ENCODE measurements around the gene TLE3.

Gene TLE3

GRCh38 chr15:70109978-70110377 is 12.3 kb upstream of the TLE3 start:
- Histone ChIP-seq H3K9ac (ENCODE audit: low read length) (no peak overlapping the region), H3K9me3 (ENCODE audit: control insufficient read depth, low read length) (no peaks in the 10 kb centered on the region), H3K4me1 (ENCODE audit: control insufficient read depth, insufficient read depth, low read length) (peaks cover 6% of the 10 kb centered on the region), H3K4me3 (ENCODE audit: low read length) (no peak overlapping the region), H3K36me3 (ENCODE audit: control insufficient read depth, insufficient read depth, low read length, severe bottlenecking) (no peaks in the 10 kb centered on the region), H3K27me3 (replicated peaks; ENCODE audit: control insufficient read depth, insufficient read depth, low read length) (peaks cover 12% of the 10 kb centered on the region)
- DNase-seq (ENCODE audit: low read depth) = no peak

- Histone ChIP-seq H3K9me3 (ENCODE audit: control insufficient read depth, low read length) (no peaks in the 10 kb centered on the region), H3K36me3 (ENCODE audit: control insufficient read depth, insufficient read depth, low read length, severe bottlenecking) (no peaks in the 10 kb centered on the region), H3K4me1 (ENCODE audit: control insufficient read depth, insufficient read depth, low read length) (peaks cover 6% of the 10 kb centered on the region), H3K4me3 (ENCODE audit: low read length) (no peak overlapping the region), H3K27me3 (replicated peaks; ENCODE audit: control insufficient read depth, insufficient read depth, low read length) (peaks cover 8% of the 10 kb centered on the region), H3K9ac (ENCODE audit: low read length) (no peak overlapping the region)
- no peak for DNase-seq (ENCODE audit: low read depth)
Observed at GRCh38 chr15:70109531-70109930, 11.8 kb upstream of the TLE3 start.

DNA sequence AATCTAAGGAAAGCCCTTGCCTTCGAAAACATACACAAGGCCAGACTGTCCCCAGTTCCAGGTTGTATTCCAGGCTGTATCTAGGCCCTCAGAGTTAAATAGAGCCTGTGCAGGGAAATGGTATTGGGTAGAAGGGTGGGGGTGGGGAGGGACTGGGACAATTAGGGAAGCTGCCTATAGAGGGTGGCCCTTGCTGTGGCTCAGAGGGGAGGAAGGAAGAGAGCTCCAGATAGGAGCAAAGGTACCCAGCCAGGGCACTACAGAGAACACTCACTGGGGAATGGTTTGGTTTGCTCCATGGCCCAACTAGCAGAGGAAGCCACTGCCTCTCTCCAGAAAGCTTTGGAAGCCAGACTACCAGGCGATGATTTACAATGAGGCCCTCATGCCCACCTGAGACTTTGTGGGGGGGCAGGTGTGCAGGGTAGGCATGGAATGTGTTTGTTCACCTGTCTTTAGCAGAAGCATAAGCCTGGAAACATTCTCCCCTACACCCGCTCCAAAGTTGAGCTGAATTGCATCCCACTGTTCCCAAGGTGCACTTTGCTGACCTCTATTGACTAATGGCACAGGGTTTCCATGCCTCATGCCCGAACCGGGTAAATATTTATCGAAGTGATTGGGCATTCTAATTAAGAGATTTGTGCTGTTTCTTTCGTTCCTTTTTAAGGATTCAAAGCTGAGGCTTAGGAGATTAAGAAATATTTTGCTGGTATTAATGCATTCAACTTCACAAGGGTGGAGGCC is 6.3 kb upstream of the TLE3 start:
- Histone ChIP-seq H3K9me3 (ENCODE audit: control insufficient read depth, low read length) (no peaks in the 10 kb centered on the region), H3K27me3 (replicated peaks; ENCODE audit: control insufficient read depth, insufficient read depth, low read length) (peaks cover 16% of the 10 kb centered on the region), H3K9ac (ENCODE audit: low read length) (no peak overlapping the region), H3K4me1 (ENCODE audit: control insufficient read depth, insufficient read depth, low read length) (peaks cover 20% of the 10 kb centered on the region), H3K36me3 (ENCODE audit: control insufficient read depth, insufficient read depth, low read length, severe bottlenecking) (no peaks in the 10 kb centered on the region), H3K4me3 (ENCODE audit: low read length) (no peak overlapping the region)
- DNase-seq (ENCODE audit: low read depth) = no peak

- peaks cover 16% of the 10 kb centered on the region for H3K27me3 ChIP-seq (replicated peaks; ENCODE audit: control insufficient read depth, insufficient read depth, low read length)
- DNase-seq (ENCODE audit: low read depth) = no peak
- no peaks in the 10 kb centered on the region for H3K9me3 ChIP-seq (ENCODE audit: control insufficient read depth, low read length)
- peaks cover 28% of the 10 kb centered on the region for H3K4me1 ChIP-seq (ENCODE audit: control insufficient read depth, insufficient read depth, low read length)
- no peak overlapping the region for H3K4me3 ChIP-seq (ENCODE audit: low read length)
- H3K9ac ChIP-seq (ENCODE audit: low read length) = no peak overlapping the region
- H3K36me3 ChIP-seq (ENCODE audit: control insufficient read depth, insufficient read depth, low read length, severe bottlenecking) = no peaks in the 10 kb centered on the region
Observed at GRCh38 chr15:70102827-70103226, 5.1 kb upstream of the TLE3 start.

DNA sequence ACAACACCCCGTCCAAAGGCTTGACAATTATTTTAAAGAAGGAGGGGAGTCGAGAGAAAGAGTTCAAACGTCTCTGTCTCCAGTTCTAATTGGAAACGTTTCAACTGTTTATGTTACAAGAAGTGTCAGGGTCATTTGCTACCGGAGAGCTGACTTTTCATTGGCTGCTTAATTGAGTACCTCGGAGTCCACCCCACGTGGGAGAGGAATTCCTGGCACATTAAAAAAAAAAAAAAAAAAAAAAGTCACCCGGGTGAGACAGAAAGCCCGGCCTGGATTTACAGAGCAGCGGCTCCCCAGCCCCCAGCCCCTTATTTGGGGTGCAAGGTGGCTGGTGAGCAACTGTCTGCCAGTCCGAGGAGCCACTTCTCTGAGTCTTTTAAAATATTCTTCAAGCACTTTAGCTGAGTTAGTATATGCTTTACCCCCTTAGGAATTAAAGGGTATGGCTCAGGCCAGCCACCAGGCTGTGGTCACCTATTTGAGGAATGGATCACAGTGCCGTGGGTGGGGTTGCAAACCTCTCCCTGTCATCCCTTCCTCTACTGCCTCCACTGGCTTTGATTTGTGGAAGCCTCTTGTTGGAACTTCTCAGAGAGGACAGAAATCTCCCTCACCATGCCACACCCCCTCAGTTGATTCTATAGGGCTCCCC is 3.9 kb upstream of the TLE3 start:
- peak overlapping the region; percentile 66 for H3K4me3 ChIP-seq (ENCODE audit: low read length)
- peaks cover 28% of the 10 kb centered on the region for H3K4me1 ChIP-seq (ENCODE audit: control insufficient read depth, insufficient read depth, low read length)
- peak; percentile 71 for DNase-seq (ENCODE audit: low read depth)
- H3K9ac ChIP-seq (ENCODE audit: low read length) = no peak overlapping the region
- H3K27me3 ChIP-seq (replicated peaks; ENCODE audit: control insufficient read depth, insufficient read depth, low read length) = peaks cover 16% of the 10 kb centered on the region
- no peaks in the 10 kb centered on the region for H3K36me3 ChIP-seq (ENCODE audit: control insufficient read depth, insufficient read depth, low read length, severe bottlenecking)
- no peaks in the 10 kb centered on the region for H3K9me3 ChIP-seq (ENCODE audit: control insufficient read depth, low read length)

GRCh38 chr15:70100474-70101341 is 3.0 kb upstream of the TLE3 start:
- peak; percentile 56 for DNase-seq (ENCODE audit: low read depth)
- H3K4me1 ChIP-seq (ENCODE audit: control insufficient read depth, insufficient read depth, low read length) = peaks cover 28% of the 10 kb centered on the region
- H3K9ac ChIP-seq (ENCODE audit: low read length) = no peak overlapping the region
- no peaks in the 10 kb centered on the region for H3K36me3 ChIP-seq (ENCODE audit: control insufficient read depth, insufficient read depth, low read length, severe bottlenecking)
- peaks cover 16% of the 10 kb centered on the region for H3K27me3 ChIP-seq (replicated peaks; ENCODE audit: control insufficient read depth, insufficient read depth, low read length)
- no peaks in the 10 kb centered on the region for H3K9me3 ChIP-seq (ENCODE audit: control insufficient read depth, low read length)
- peak overlapping the region; percentile 66 for H3K4me3 ChIP-seq (ENCODE audit: low read length)

- Histone ChIP-seq H3K36me3 (ENCODE audit: control insufficient read depth, insufficient read depth, low read length, severe bottlenecking) (no peaks in the 10 kb centered on the region), H3K4me3 (ENCODE audit: low read length) (peak overlapping the region; percentile 66), H3K9ac (ENCODE audit: low read length) (no peak overlapping the region), H3K27me3 (replicated peaks; ENCODE audit: control insufficient read depth, insufficient read depth, low read length) (peaks cover 13% of the 10 kb centered on the region), H3K4me1 (ENCODE audit: control insufficient read depth, insufficient read depth, low read length) (peaks cover 31% of the 10 kb centered on the region), H3K9me3 (ENCODE audit: control insufficient read depth, low read length) (no peaks in the 10 kb centered on the region)
- peak; percentile 35 for DNase-seq (ENCODE audit: low read depth)
Observed at GRCh38 chr15:70099967-70100473, 2.3 kb upstream of the TLE3 start.

- no peaks in the 10 kb centered on the region for H3K36me3 ChIP-seq (ENCODE audit: control insufficient read depth, insufficient read depth, low read length, severe bottlenecking)
- H3K4me3 ChIP-seq (ENCODE audit: low read length) = peak overlapping the region; percentile 96
- peak; percentile 100 for DNase-seq (ENCODE audit: low read depth)
- H3K27me3 ChIP-seq (replicated peaks; ENCODE audit: control insufficient read depth, insufficient read depth, low read length) = peaks cover 13% of the 10 kb centered on the region
- H3K9ac ChIP-seq (ENCODE audit: low read length) = peak overlapping the region; percentile 87
- H3K4me1 ChIP-seq (ENCODE audit: control insufficient read depth, insufficient read depth, low read length) = peaks cover 38% of the 10 kb centered on the region
- H3K9me3 ChIP-seq (ENCODE audit: control insufficient read depth, low read length) = no peaks in the 10 kb centered on the region
Observed at GRCh38 chr15:70099167-70099966, 1.6 kb upstream of the TLE3 start.

DNA sequence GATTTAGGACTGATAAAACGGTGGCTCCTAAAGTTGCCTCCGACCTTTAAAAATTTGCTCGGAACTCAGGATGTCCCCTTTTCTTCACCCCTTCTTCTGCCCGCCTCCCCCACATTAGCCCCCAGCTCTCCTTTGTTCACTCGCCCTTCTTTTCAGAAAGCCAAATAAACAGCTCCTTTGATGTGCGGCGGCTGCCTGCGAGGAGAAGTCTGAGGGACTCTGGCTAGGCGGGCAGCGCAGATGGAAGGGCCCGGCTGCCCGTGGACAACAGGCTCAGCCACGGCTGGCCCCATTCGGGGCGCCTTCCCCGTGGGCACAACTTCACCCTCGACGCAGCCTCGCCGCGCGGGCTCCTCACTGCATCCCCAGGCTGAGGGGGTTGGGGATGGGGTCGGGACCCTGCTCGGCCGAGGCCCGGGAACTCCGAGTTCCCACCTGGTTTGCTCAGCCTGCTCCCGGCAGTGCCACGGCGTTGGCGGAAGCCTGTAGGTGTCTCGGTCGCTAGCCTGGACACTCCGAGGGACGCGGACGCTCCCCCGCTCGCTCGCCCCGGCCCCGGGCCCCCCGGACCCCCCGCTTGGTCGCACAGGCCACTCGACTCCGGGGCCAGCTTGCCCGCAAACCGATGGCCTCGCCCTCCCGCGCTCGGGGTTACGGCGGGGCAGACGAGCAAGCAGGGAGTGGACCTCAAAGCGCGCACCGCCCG is 897 bp upstream of the TLE3 start:
- Histone ChIP-seq H3K4me1 (ENCODE audit: control insufficient read depth, insufficient read depth, low read length) (peaks cover 45% of the 10 kb centered on the region), H3K9ac (ENCODE audit: low read length) (peak overlapping the region; percentile 87), H3K9me3 (ENCODE audit: control insufficient read depth, low read length) (no peaks in the 10 kb centered on the region), H3K36me3 (ENCODE audit: control insufficient read depth, insufficient read depth, low read length, severe bottlenecking) (no peaks in the 10 kb centered on the region), H3K4me3 (ENCODE audit: low read length) (peak overlapping the region; percentile 96), H3K27me3 (replicated peaks; ENCODE audit: control insufficient read depth, insufficient read depth, low read length) (peaks cover 13% of the 10 kb centered on the region)
- peak; percentile 57 for DNase-seq (ENCODE audit: low read depth)

- DNase-seq (ENCODE audit: low read depth) = no peak
- Histone ChIP-seq H3K9ac (ENCODE audit: low read length) (peak overlapping the region; percentile 76), H3K4me3 (ENCODE audit: low read length) (peak overlapping the region; percentile 96), H3K4me1 (ENCODE audit: control insufficient read depth, insufficient read depth, low read length) (peaks cover 50% of the 10 kb centered on the region), H3K36me3 (ENCODE audit: control insufficient read depth, insufficient read depth, low read length, severe bottlenecking) (no peaks in the 10 kb centered on the region), H3K27me3 (replicated peaks; ENCODE audit: control insufficient read depth, insufficient read depth, low read length) (peaks cover 11% of the 10 kb centered on the region), H3K9me3 (ENCODE audit: control insufficient read depth, low read length) (no peaks in the 10 kb centered on the region)
Observed at GRCh38 chr15:70098153-70098460, 390 bp upstream of the TLE3 start.
